ENCODE measurements around the gene WDCP.
A peak's percentile ranks its signal among the peaks of the same experiment; 100 is the strongest.

Gene WDCP

DNA sequence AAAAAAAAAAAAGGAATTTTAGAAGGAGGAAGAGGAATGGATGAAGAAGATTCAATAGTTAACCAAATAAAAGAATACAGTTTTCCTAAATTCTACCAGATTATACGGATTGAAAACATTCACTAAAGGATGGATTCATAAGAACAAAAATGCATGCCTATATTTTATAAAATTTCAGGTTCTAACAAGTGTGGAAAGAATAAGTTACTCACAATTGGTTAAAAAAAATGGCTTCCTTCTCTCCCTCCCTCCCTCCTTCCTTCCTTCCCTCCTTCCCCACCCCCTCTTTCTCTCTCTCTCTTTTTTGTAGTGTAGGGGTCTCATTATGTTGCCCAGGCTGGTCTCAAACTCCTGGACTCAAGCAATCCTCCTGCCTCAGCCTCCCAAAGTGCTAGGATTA, 39.0 kb upstream of the WDCP start:
- TF ChIP-seq ZFP3 (CRISPR knock-in tag; IDR thresholded peaks at IDR 0.05): no peak
- TF ChIP-seq, protein P1, sequence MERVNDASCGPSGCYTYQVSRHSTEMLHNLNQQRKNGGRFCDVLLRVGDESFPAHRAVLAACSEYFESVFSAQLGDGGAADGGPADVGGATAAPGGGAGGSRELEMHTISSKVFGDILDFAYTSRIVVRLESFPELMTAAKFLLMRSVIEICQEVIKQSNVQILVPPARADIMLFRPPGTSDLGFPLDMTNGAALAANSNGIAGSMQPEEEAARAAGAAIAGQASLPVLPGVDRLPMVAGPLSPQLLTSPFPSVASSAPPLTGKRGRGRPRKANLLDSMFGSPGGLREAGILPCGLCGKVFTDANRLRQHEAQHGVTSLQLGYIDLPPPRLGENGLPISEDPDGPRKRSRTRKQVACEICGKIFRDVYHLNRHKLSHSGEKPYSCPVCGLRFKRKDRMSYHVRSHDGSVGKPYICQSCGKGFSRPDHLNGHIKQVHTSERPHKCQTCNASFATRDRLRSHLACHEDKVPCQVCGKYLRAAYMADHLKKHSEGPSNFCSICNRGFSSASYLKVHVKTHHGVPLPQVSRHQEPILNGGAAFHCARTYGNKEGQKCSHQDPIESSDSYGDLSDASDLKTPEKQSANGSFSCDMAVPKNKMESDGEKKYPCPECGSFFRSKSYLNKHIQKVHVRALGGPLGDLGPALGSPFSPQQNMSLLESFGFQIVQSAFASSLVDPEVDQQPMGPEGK (CRISPR knock-in tag; IDR thresholded peaks at IDR 0.05; ENCODE audit: borderline replicate concordance): no peak
- no peak for ATAC-seq

DNA sequence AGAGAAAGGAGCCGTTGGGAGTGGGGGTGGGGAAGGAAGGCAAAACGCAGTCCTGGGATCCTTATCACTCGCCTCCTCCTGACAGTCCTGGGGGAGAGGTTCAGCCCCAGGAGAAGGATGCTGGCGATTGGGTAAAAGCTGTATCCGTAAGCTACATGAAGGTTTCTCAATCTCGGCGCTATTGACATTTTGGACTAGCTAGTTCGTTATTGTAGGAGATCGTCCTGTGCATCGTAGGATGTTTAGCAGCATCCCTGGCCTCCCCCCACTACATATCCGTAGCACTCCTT, 38.0 kb upstream of the WDCP start:
- no peak for TF ChIP-seq ZFP30 (CRISPR knock-in tag; IDR thresholded peaks at IDR 0.05)
- no peak for TF ChIP-seq GLIS3 (CRISPR knock-in tag; IDR thresholded peaks at IDR 0.05)
- no peak for TF ChIP-seq RARB (CRISPR knock-in tag; IDR thresholded peaks at IDR 0.05)
- TF ChIP-seq, protein P2, sequence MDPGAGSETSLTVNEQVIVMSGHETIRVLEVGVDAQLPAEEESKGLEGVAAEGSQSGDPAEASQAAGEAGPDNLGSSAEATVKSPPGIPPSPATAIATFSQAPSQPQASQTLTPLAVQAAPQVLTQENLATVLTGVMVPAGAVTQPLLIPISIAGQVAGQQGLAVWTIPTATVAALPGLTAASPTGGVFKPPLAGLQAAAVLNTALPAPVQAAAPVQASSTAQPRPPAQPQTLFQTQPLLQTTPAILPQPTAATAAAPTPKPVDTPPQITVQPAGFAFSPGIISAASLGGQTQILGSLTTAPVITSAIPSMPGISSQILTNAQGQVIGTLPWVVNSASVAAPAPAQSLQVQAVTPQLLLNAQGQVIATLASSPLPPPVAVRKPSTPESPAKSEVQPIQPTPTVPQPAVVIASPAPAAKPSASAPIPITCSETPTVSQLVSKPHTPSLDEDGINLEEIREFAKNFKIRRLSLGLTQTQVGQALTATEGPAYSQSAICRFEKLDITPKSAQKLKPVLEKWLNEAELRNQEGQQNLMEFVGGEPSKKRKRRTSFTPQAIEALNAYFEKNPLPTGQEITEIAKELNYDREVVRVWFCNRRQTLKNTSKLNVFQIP (CRISPR knock-in tag; IDR thresholded peaks at IDR 0.05; ENCODE audit: borderline replicate concordance, low read depth): no peak
- TF ChIP-seq, protein P3, sequence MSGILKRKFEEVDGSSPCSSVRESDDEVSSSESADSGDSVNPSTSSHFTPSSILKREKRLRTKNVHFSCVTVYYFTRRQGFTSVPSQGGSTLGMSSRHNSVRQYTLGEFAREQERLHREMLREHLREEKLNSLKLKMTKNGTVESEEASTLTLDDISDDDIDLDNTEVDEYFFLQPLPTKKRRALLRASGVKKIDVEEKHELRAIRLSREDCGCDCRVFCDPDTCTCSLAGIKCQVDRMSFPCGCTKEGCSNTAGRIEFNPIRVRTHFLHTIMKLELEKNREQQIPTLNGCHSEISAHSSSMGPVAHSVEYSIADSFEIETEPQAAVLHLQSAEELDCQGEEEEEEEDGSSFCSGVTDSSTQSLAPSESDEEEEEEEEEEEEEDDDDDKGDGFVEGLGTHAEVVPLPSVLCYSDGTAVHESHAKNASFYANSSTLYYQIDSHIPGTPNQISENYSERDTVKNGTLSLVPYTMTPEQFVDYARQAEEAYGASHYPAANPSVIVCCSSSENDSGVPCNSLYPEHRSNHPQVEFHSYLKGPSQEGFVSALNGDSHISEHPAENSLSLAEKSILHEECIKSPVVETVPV (CRISPR knock-in tag; IDR thresholded peaks at IDR 0.05): no peak
- TF ChIP-seq, protein P4, sequence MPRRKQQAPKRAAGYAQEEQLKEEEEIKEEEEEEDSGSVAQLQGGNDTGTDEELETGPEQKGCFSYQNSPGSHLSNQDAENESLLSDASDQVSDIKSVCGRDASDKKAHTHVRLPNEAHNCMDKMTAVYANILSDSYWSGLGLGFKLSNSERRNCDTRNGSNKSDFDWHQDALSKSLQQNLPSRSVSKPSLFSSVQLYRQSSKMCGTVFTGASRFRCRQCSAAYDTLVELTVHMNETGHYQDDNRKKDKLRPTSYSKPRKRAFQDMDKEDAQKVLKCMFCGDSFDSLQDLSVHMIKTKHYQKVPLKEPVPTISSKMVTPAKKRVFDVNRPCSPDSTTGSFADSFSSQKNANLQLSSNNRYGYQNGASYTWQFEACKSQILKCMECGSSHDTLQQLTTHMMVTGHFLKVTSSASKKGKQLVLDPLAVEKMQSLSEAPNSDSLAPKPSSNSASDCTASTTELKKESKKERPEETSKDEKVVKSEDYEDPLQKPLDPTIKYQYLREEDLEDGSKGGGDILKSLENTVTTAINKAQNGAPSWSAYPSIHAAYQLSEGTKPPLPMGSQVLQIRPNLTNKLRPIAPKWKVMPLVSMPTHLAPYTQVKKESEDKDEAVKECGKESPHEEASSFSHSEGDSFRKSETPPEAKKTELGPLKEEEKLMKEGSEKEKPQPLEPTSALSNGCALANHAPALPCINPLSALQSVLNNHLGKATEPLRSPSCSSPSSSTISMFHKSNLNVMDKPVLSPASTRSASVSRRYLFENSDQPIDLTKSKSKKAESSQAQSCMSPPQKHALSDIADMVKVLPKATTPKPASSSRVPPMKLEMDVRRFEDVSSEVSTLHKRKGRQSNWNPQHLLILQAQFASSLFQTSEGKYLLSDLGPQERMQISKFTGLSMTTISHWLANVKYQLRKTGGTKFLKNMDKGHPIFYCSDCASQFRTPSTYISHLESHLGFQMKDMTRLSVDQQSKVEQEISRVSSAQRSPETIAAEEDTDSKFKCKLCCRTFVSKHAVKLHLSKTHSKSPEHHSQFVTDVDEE (CRISPR knock-in tag; IDR thresholded peaks at IDR 0.05): no peak
- no peak for TF ChIP-seq OSR1 (CRISPR knock-in tag; IDR thresholded peaks at IDR 0.05)
- TF ChIP-seq ISL1 (CRISPR knock-in tag; IDR thresholded peaks at IDR 0.05): no peak
- TF ChIP-seq SNAI2 (CRISPR knock-in tag; IDR thresholded peaks at IDR 0.05): no peak
- ATAC-seq: no peak

DNA sequence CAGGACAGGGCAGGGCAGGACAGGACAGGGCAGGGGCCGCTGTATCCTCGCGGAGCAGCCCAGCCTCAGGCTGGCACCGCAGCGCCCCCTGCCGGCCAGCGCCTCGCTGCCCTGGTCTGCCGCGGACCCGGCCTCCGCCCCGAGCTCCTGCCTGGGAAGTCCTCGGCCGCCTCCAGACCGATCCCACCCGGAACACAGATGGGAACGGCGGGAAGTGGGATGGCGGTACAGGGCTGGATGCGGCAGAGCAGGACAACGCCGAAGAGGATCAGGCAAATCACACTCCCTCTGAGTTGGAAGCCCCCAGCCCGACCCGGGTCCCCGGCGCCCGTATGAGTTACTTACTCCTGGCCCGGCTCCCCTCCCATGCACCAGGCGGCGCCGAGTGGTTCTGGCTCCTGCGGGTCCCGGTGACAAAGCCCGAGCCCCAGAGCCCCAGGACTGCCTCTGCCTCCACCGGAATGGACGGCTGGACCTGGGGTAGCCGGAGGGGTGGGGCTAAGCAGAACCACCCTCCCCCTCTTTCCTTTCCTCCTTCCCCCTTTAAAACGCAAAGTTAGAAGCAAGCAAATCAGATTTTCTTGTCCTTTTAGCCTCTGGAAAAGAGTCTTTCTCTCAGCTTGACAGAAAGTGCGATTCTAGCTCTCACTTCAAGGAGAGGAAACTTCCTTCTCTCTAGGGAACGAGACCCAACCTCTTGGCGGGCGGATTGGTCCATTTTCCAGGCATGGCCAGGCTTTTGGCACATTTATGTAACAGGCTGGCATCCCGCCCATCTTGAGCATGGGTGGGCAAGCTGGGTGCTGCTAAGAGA, 37.4 kb upstream of the WDCP start, which contains the start of gene TP53I3:
Gene TP53I3 (minus strand): TSS at position 449 of the 814 bp plus-strand sequence. CDS start 508 bp downstream, outside the sequence.
- peak; percentile 95 for ATAC-seq
- no peak for TF ChIP-seq CSDC2 (CRISPR knock-in tag; IDR thresholded peaks at IDR 0.05)
- TF ChIP-seq, protein P4 (CRISPR knock-in tag; IDR thresholded peaks at IDR 0.05): peak; percentile 81
- TF ChIP-seq ZFP3 (CRISPR knock-in tag; IDR thresholded peaks at IDR 0.05): peak; percentile 69
- TF ChIP-seq ISL1 (CRISPR knock-in tag; IDR thresholded peaks at IDR 0.05): peak; percentile 3; the same call in 1 of the 2 replicates
- peak; percentile 29; the same call in 1 of the 2 replicates for TF ChIP-seq ZNF8 (CRISPR knock-in tag; IDR thresholded peaks at IDR 0.05)

DNA sequence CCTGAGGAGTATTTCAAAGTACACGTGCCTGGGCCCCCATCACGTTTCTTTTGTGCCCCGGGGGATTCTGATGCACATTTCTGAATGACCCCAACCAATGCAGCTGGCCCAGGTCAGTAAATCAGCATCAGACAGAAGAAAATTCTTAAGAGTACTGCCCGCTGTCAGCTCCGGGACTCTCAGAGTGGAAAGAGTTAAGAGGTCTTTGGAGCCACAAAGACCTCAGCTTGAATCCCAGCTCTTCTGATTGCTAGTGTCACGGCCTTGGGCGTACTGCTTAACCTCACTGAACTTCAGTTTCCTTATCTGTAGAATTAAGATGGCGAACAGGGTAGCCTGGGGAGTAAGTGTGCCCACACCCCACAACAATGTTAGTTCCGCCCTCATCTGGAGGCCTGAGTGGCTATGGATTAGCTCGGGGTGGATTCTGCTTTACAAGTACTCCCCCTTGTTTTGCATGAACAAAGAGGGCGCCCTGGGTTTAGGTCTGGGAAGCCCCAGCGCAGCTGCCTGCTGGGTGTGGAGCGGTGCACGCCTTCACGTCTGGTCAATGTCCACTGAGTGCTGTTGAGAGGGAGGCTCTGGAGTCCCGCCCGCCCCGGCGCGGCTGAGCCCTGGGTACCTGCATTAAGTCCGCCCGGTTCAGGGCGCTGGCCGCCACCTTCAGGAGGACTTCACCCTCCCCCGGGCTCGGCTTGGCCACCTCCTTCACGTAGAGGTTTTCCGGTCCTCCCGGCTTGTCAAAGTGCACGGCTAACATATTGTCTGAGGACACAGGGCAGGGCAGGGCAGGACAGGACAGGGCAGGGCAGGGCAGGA, 36.6 kb upstream of the WDCP start:
- ATAC-seq: peak; percentile 81
- TF ChIP-seq, protein P5, sequence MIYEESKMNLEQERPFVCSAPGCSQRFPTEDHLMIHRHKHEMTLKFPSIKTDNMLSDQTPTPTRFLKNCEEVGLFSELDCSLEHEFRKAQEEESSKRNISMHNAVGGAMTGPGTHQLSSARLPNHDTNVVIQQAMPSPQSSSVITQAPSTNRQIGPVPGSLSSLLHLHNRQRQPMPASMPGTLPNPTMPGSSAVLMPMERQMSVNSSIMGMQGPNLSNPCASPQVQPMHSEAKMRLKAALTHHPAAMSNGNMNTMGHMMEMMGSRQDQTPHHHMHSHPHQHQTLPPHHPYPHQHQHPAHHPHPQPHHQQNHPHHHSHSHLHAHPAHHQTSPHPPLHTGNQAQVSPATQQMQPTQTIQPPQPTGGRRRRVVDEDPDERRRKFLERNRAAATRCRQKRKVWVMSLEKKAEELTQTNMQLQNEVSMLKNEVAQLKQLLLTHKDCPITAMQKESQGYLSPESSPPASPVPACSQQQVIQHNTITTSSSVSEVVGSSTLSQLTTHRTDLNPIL (CRISPR knock-in tag; IDR thresholded peaks at IDR 0.05; ENCODE audit: low read depth): no peak
- TF ChIP-seq ESRRG (CRISPR knock-in tag; IDR thresholded peaks at IDR 0.05): 0 out of 2 replicates have a peak, but pooled peaks have one; percentile 16
- no peak for TF ChIP-seq CSDC2 (CRISPR knock-in tag; IDR thresholded peaks at IDR 0.05)
- TF ChIP-seq TCF4 (CRISPR knock-in tag; IDR thresholded peaks at IDR 0.05; ENCODE audit: borderline replicate concordance): peak; percentile 62
- 0 out of 2 replicates have a peak, but pooled peaks have one; percentile 8 for TF ChIP-seq ZNF8 (CRISPR knock-in tag; IDR thresholded peaks at IDR 0.05)
- TF ChIP-seq ZFP30 (CRISPR knock-in tag; IDR thresholded peaks at IDR 0.05): 0 out of 2 replicates have a peak, but pooled peaks have one; percentile 2
- TF ChIP-seq BACH2 (CRISPR knock-in tag; IDR thresholded peaks at IDR 0.05; ENCODE audit: borderline replicate concordance): no peak
- no peak; the same call in 1 of the 2 replicates for TF ChIP-seq ZNF70 (CRISPR knock-in tag; IDR thresholded peaks at IDR 0.05)
- TF ChIP-seq, protein P3 (CRISPR knock-in tag; IDR thresholded peaks at IDR 0.05): no peak
- no peak for TF ChIP-seq ZNF565 (CRISPR knock-in tag; conservative IDR thresholded peaks at IDR 0.05; ENCODE audit: low read depth)
- TF ChIP-seq GLIS3 (CRISPR knock-in tag; IDR thresholded peaks at IDR 0.05): no peak
